HG03039 (cell line): ENCODE measurements around the gene OSBPL3.

Experiments
- ATAC-seq: cut with Tn5 transposase; IDR thresholded peaks from one replicate; pipeline ENCODE4 v1.9.1; 2021; ENCODE audit warnings: mild to moderate bottlenecking, moderate library complexity; ENCODE audit not compliant: unreplicated experiment

OSBPL3 gene

GRCh38 chr7:24868741-24869140 is 111.2 kb downstream of the OSBPL3 start:
- ATAC-seq = no peak

GRCh38 chr7:24866004-24866615 is 113.9 kb downstream of the OSBPL3 start:
- no peak for ATAC-seq

- no peak for ATAC-seq
Observed at GRCh38 chr7:24864214-24864817, 115.7 kb downstream of the OSBPL3 start.

GRCh38 chr7:24863626-24864025 is 116.4 kb downstream of the OSBPL3 start:
- ATAC-seq = no peak

DNA sequence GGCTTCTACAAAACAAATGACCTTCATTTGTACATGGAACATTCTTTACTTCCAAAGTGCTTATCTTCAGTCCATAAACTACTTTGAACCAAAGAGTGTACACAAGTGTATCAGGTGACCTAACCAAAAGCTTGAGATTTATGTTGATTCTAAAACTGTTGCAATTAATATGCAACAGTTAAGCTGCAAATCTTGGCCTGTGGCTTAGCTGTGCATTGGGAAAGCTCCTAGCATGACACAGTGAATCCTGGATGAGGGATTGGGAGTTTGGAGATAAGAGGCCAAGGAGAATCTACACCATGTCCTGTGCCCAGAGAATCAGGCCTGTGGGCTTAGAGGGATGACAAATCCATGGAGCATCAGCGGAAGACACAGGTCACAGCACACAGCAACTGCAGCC is 117.5 kb downstream of the OSBPL3 start:
- no peak for ATAC-seq

DNA sequence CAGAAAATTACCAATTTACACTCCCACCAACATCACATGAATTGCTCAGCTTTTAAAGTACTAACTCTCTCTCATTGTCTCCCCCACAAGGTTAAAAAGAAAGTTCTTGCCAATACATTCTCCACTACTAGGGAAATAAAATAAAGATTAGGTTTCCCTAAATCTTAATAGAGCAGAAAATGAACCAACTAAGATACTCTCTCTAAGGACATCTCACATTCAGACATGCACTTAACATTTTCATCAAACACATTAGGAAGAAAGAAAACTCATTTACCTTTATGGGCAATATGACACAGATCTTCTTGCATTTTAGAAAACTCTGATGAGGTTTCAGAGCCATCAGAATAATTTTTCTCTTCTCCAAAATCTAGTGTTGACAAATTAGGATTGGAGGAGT is 118.6 kb downstream of the OSBPL3 start:
- no peak for ATAC-seq

GRCh38 chr7:24860611-24861010 is 119.4 kb downstream of the OSBPL3 start:
- no peak for ATAC-seq

- no peak for ATAC-seq
Observed at GRCh38 chr7:24858108-24858977, 121.6 kb downstream of the OSBPL3 start.

DNA sequence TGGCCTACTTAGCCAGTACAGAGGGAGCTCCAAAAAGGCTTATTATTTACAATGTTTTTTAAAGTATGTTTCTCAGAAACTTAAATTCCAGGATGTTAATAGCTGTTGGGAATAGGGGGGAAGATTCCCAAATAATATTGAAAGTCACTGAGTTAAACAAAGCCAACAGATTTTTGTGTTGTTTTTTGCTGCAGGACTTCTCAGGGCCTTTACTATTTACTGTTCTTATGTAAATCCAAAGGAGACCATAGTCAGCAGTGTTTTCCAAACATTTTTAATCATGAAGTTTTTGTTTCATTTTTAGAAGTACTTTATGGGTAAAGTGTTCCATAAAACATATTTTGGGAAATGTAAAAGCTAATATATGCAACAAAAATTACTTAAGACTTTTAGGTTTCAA is 122.4 kb downstream of the OSBPL3 start:
- no peak for ATAC-seq

- ATAC-seq = no peak
Observed at GRCh38 chr7:24854866-24855265, 125.1 kb downstream of the OSBPL3 start.

GRCh38 chr7:24851786-24852185 is 128.2 kb downstream of the OSBPL3 start:
- ATAC-seq = no peak

DNA sequence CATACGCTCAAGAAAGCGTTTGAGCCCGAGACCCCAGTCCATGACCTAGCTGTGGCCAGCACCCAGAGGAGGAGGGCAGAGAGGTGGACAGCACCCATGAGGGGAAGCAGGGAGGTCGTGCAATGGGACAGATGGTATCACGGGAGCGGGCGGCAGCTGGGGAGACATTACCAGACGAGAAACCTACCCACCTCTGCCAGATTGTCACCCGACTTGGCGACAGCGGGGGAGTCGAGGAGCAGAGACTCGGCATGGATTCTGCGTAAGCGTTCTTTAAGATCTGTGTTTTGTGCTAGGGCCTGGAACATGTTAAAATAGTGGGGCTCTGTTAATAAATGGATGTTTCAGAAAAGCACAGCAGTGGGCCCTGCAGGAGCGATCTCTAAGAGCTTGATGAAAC is 131.1 kb downstream of the OSBPL3 start:
- ATAC-seq = no peak

DNA sequence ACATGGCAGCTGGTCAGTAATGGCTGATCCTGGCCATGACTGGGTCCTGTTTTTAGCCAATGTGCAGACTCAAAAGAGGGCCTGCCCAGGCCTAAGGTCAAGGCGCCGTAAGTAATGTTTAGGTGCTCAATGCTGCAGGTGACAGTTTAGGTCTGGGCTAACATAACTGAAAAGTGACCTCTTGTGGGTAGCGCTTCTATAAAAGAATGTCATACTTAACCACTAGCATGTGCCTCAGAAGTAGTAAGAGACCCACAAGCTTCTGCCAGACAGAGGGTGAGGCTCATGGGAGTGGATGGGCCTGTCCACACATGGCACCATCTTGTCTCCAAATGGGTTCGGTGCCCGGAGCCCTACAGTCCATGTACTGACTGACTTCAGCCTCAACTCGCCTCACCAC is 132.2 kb downstream of the OSBPL3 start:
- no peak for ATAC-seq

GRCh38 chr7:24843821-24844434 is 136.1 kb downstream of the OSBPL3 start:
- no peak for ATAC-seq

GRCh38 chr7:24842449-24843241 is 137.3 kb downstream of the OSBPL3 start:
- ATAC-seq = peak; percentile 64

GRCh38 chr7:24842029-24842428 is 137.9 kb downstream of the OSBPL3 start:
- no peak for ATAC-seq

- no peak for ATAC-seq
Observed at GRCh38 chr7:24840563-24840962, 139.4 kb downstream of the OSBPL3 start.

DNA sequence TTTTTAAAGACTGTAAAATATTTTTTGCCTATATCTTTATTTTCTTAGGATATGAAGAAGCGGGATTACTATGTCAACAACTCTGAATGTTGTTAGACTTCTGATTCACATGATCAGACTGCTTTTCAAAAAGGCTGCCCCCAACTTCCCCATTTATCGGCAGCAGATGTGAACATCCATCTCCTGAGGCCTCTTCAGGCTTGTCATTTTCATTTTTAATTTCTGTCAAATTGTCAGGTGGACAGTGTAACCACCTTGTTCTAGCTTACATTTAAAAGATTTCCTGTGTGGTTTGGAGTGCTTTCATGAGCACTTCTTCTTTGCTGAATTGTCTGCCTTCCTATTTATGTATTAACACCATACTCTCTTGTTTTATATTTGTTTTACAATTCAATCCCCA is 143.9 kb downstream of the OSBPL3 start:
- ATAC-seq = peak; percentile 50

GRCh38 chr7:24835643-24836042 is 144.3 kb downstream of the OSBPL3 start:
- no peak for ATAC-seq

DNA sequence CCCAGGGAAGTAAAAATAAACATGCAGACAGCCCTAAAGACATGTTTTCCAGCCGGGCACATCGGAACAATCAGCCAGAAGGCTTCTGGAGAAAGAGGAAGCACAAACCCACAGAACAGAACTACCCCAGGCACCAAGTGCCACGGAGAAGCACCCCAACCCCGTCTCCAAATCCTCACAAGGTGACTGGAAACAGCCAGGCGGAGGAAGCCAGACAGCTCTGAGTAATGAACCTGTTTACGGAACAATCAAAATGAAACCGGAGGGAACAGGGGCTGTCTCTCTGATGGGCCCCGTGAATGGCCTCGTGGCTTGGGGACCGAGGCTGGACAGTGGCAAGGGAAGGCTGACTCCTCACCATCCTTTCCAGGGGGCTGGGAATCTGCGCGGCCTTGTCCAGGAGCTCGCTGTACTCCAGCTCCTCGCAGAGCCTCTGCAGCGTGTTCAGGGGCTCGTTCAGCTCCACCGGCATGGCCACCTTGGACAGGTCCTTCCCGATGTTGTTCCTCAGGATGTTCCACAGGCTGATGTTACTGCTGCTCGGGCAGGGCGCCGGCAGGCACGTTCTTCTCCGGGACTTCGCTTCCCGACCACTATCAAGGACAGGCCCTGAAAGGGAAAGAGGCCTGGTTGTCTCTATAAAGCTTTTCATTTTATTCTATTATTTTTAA is 145.7 kb downstream of the OSBPL3 start:
- ATAC-seq = no peak
